ENCODE results near the gene ATAD3B. TPM values are rescaled to one million over a fixed set of nuclear protein-coding genes. Genes with fewer than 3 reads are reported as not detected.

ATAD3B gene
- total and polyA plus RNA-seq, 2 of the 13 experiments (the other 11 are each of a cell fraction or from before 2014, with no cell fraction given): 9.6 to 31.1 TPM

DNA sequence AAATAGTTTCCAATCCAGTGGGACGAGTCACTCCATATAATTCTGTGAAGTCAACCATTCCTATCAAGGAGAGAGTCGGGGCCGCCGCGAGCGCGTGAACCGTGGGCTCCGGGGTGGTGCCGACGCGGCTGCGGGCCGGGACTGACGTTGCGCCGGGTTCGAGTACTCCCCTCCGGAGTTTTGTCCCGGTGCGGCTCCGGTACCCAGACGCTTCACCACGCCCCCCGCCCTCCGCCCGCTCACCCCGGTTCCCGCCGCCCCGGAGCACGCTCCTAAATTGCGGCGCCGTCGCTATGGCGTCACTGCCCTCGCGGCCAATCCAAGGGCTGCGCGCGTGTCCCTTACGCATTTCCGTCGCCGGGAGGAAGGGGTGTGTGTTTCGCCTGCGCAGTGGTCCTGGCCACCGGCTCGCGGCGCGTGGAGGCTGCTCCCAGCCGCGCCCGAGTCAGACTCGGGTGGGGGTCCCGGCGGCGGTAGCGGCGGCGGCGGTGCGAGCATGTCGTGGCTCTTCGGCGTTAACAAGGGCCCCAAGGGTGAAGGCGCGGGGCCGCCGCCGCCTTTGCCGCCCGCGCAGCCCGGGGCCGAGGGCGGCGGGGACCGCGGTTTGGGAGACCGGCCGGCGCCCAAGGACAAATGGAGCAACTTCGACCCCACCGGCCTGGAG, at the start of gene ATAD3B (continued):
- TF ChIP-seq ZNF878 (CRISPR knock-in tag; IDR thresholded peaks at IDR 0.05): 0 out of 2 replicates have a peak, but pooled peaks have one; percentile 34
- no peak for TF ChIP-seq KAT2B (IDR thresholded peaks at IDR 0.05; ENCODE audit: borderline replicate concordance, low read depth, low read length)
- TF ChIP-seq TBX3 (IDR thresholded peaks at IDR 0.05; ENCODE audit: borderline replicate concordance): no peak; the same call in 1 of the 2 replicates
- TF ChIP-seq LCORL (IDR thresholded peaks at IDR 0.05): no peak
- TF ChIP-seq LCORL (CRISPR knock-in tag; IDR thresholded peaks at IDR 0.05): peak; percentile 59; the same call in 1 of the 2 replicates
- TF ChIP-seq ZNF652 (CRISPR knock-in tag; IDR thresholded peaks at IDR 0.05; ENCODE audit: borderline replicate concordance, low read depth): no peak
- TF ChIP-seq PAX8 (CRISPR knock-in tag; IDR thresholded peaks at IDR 0.05; ENCODE audit: borderline replicate concordance): no peak
- no peak for TF ChIP-seq MED13 (CRISPR knock-in tag; IDR thresholded peaks at IDR 0.05)
- TF ChIP-seq KLF16 (CRISPR knock-in tag; IDR thresholded peaks at IDR 0.05): peak in 1 of 2 experiments; percentile 83; a peak in 1 of 4 replicates
- TF ChIP-seq, protein P1, sequence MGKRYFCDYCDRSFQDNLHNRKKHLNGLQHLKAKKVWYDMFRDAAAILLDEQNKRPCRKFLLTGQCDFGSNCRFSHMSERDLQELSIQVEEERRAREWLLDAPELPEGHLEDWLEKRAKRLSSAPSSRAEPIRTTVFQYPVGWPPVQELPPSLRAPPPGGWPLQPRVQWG (CRISPR knock-in tag; IDR thresholded peaks at IDR 0.05; ENCODE audit: borderline replicate concordance, low read depth): no peak
- no peak for TF ChIP-seq FIP1L1 (IDR thresholded peaks at IDR 0.05; ENCODE audit: borderline replicate concordance, insufficient read depth, low read depth, low read length)
- TF ChIP-seq, protein P2, sequence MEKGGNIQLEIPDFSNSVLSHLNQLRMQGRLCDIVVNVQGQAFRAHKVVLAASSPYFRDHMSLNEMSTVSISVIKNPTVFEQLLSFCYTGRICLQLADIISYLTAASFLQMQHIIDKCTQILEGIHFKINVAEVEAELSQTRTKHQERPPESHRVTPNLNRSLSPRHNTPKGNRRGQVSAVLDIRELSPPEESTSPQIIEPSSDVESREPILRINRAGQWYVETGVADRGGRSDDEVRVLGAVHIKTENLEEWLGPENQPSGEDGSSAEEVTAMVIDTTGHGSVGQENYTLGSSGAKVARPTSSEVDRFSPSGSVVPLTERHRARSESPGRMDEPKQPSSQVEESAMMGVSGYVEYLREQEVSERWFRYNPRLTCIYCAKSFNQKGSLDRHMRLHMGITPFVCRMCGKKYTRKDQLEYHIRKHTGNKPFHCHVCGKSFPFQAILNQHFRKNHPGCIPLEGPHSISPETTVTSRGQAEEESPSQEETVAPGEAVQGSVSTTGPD (CRISPR knock-in tag; IDR thresholded peaks at IDR 0.05): no peak
- peak; percentile 53; the same call in 1 of the 2 replicates for TF ChIP-seq ZNF768 (CRISPR knock-in tag; IDR thresholded peaks at IDR 0.05)
- TF ChIP-seq RBM39 (IDR thresholded peaks at IDR 0.05; ENCODE audit: low read depth, low read length, poor library complexity, severe bottlenecking): no peak
- TF ChIP-seq ARID2 (CRISPR knock-in tag; IDR thresholded peaks at IDR 0.05; ENCODE audit: borderline replicate concordance): no peak
- TF ChIP-seq, protein P3, sequence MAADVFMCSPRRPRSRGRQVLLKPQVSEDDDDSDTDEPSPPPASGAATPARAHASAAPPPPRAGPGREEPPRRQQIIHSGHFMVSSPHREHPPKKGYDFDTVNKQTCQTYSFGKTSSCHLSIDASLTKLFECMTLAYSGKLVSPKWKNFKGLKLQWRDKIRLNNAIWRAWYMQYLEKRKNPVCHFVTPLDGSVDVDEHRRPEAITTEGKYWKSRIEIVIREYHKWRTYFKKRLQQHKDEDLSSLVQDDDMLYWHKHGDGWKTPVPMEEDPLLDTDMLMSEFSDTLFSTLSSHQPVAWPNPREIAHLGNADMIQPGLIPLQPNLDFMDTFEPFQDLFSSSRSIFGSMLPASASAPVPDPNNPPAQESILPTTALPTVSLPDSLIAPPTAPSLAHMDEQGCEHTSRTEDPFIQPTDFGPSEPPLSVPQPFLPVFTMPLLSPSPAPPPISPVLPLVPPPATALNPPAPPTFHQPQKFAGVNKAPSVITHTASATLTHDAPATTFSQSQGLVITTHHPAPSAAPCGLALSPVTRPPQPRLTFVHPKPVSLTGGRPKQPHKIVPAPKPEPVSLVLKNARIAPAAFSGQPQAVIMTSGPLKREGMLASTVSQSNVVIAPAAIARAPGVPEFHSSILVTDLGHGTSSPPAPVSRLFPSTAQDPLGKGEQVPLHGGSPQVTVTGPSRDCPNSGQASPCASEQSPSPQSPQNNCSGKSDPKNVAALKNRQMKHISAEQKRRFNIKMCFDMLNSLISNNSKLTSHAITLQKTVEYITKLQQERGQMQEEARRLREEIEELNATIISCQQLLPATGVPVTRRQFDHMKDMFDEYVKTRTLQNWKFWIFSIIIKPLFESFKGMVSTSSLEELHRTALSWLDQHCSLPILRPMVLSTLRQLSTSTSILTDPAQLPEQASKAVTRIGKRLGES (CRISPR knock-in tag; IDR thresholded peaks at IDR 0.05; ENCODE audit: borderline replicate concordance): no peak
- TF ChIP-seq ZKSCAN5 (CRISPR knock-in tag; IDR thresholded peaks at IDR 0.05): no peak
- peak; percentile 74; the same call in 1 of the 2 replicates for TF ChIP-seq KMT2A (CRISPR knock-in tag; IDR thresholded peaks at IDR 0.05)
- TF ChIP-seq, protein P4, sequence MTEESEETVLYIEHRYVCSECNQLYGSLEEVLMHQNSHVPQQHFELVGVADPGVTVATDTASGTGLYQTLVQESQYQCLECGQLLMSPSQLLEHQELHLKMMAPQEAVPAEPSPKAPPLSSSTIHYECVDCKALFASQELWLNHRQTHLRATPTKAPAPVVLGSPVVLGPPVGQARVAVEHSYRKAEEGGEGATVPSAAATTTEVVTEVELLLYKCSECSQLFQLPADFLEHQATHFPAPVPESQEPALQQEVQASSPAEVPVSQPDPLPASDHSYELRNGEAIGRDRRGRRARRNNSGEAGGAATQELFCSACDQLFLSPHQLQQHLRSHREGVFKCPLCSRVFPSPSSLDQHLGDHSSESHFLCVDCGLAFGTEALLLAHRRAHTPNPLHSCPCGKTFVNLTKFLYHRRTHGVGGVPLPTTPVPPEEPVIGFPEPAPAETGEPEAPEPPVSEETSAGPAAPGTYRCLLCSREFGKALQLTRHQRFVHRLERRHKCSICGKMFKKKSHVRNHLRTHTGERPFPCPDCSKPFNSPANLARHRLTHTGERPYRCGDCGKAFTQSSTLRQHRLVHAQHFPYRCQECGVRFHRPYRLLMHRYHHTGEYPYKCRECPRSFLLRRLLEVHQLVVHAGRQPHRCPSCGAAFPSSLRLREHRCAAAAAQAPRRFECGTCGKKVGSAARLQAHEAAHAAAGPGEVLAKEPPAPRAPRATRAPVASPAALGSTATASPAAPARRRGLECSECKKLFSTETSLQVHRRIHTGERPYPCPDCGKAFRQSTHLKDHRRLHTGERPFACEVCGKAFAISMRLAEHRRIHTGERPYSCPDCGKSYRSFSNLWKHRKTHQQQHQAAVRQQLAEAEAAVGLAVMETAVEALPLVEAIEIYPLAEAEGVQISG (CRISPR knock-in tag; IDR thresholded peaks at IDR 0.05): peak; percentile 88
- TF ChIP-seq MATR3 (CRISPR knock-in tag; IDR thresholded peaks at IDR 0.05): no peak
- no peak for TF ChIP-seq ZC3H4 (CRISPR knock-in tag; IDR thresholded peaks at IDR 0.05; ENCODE audit: borderline replicate concordance)
- no peak for TF ChIP-seq HNRNPUL1 (IDR thresholded peaks at IDR 0.05; ENCODE audit: low read depth, low read length)
